Colonic mucosa (tissue), 4 donors: ENCODE results near the gene CYP3A4. TPM values are rescaled to one million over a fixed set of nuclear protein-coding genes. Genes with fewer than 3 reads are reported as not detected.
"Not testable (repeated sequence)": the region's sequence is repeated elsewhere in the genome, so short reads cannot be mapped to it uniquely, and the experiment has no call there.

ENCODE experiments used
- DNase-seq: peaks from one replicate; pipeline ENCODE4 v3.0.0-alpha.2; 2020
- H3K27ac ChIP-seq: fragments of 200-600 bp; one replicate; pipeline ENCODE4 v1.8.0; 2021
- H3K27me3 ChIP-seq: fragments of 200-600 bp; one replicate; pipeline ENCODE4 v1.8.0; 2021
- H3K36me3 ChIP-seq: fragments of 200-600 bp; one replicate; pipeline ENCODE4 v1.8.0; 2021
- H3K4me1 ChIP-seq: fragments of 200-600 bp; one replicate; pipeline ENCODE4 v1.8.0; 2021; ENCODE audit warnings: mild to moderate bottlenecking
- H3K4me3 ChIP-seq: fragments of 200-600 bp; one replicate; pipeline ENCODE4 v1.8.0; 2021
- H3K9ac ChIP-seq, 2 donors: one replicate each; pipeline ENCODE4 v1.7.0; 2013; ENCODE audit warnings: control low read depth in 2 of 2, low read depth in 2 of 2, low read length in 2 of 2
- H3K9me3 ChIP-seq: fragments of 200-600 bp; one replicate; pipeline ENCODE4 v1.8.0; 2021
- intact Hi-C: fragments of 100-400 bp; cut with DNase I; formaldehyde crosslinking; loops from one replicate; pipeline ENCODE4 v1.14.1; 2022
- total RNA-seq, 2 donors: library from RNA; stranded (reverse); fragmentation: NEBNext Ultra II Directional in 1 of 2; extraction: Animal tissue kit (Norgen Biotek cat#: 25700) in 1 of 2; gene quantifications; one replicate each; pipeline ENCODE4 v1.2.1, GENCODE V29; 2021
- TF ChIP-seq, protein P1 (sequence below): fragments of 200-600 bp; IDR thresholded peaks from one replicate; pipeline ENCODE4 v1.8.0; 2022; ENCODE audit warnings: antibody characterized with exemption, mild to moderate bottlenecking
- donor health status: healthy.
- donor health status: DM: no; HTN: no; CAD: no.
- donor health status: DM: no; HTN: no; CAD: no.

Gene CYP3A4
- total RNA-seq, 2 donors from 2014 or later = 0.67 to 1.4 TPM

- intact Hi-C loops = no loop called here
- Histone ChIP-seq H3K4me3 (no peak overlapping the region), H3K36me3 (no peaks in the 10 kb centered on the region), H3K27ac (peak overlapping the region; percentile 53), H3K4me1 (no peaks in the 10 kb centered on the region), H3K27me3 (no peaks in the 10 kb centered on the region), H3K9ac (no peak overlapping the region), H3K9me3 (no peaks in the 10 kb centered on the region)
- TF ChIP-seq, protein P1, sequence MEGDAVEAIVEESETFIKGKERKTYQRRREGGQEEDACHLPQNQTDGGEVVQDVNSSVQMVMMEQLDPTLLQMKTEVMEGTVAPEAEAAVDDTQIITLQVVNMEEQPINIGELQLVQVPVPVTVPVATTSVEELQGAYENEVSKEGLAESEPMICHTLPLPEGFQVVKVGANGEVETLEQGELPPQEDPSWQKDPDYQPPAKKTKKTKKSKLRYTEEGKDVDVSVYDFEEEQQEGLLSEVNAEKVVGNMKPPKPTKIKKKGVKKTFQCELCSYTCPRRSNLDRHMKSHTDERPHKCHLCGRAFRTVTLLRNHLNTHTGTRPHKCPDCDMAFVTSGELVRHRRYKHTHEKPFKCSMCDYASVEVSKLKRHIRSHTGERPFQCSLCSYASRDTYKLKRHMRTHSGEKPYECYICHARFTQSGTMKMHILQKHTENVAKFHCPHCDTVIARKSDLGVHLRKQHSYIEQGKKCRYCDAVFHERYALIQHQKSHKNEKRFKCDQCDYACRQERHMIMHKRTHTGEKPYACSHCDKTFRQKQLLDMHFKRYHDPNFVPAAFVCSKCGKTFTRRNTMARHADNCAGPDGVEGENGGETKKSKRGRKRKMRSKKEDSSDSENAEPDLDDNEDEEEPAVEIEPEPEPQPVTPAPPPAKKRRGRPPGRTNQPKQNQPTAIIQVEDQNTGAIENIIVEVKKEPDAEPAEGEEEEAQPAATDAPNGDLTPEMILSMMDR = no peak
- DNase-seq = peak; percentile 57
Measured at GRCh38 chr7:99772565-99772964, 11.4 kb downstream of the CYP3A4 start.

DNA sequence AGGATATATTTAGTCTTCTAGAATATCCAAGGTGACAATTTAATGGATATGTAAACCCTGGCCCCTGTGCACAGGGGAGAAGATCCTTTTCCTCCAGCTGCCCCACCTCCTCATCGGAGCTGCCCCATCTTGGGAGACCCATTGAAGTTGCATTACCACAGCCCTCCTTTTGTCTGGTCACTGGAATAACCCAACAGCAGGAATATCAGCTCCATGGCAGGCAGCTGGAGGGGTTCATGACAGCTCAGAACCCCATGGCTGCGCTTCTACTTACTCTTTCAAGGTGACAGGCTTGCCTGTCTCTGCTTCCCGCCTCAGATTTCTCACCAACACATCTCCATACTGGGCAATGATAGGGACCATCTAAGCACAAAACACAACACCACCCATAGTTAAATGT, 14.5 kb downstream of the CYP3A4 start:
- H3K9me3 ChIP-seq, H3K27me3 ChIP-seq, H3K36me3 ChIP-seq, H3K4me1 ChIP-seq, H3K9ac ChIP-seq, DNase-seq, intact Hi-C loops, H3K4me3 ChIP-seq, H3K27ac ChIP-seq: not testable (repeated sequence)

GRCh38 chr7:99768471-99768870, 15.5 kb downstream of the CYP3A4 start:
- Histone ChIP-seq H3K27ac (no peak overlapping the region), H3K27me3 (no peaks in the 10 kb centered on the region), H3K4me3 (no peak overlapping the region), H3K4me1 (no peaks in the 10 kb centered on the region), H3K9me3 (no peaks in the 10 kb centered on the region), H3K9ac (no peak overlapping the region), H3K36me3 (no peaks in the 10 kb centered on the region)
- TF ChIP-seq, protein P1 = no peak
- DNase-seq = no peak
- intact Hi-C loops = no loop called here

GRCh38 chr7:99767662-99768061, 16.3 kb downstream of the CYP3A4 start:
- intact Hi-C loops = no loop called here
- no peak overlapping the region for H3K9ac ChIP-seq
- TF ChIP-seq, protein P1 = no peak
- H3K4me3 ChIP-seq = no peak overlapping the region
- no peaks in the 10 kb centered on the region for H3K27me3 ChIP-seq
- H3K4me1 ChIP-seq = no peaks in the 10 kb centered on the region
- no peak overlapping the region for H3K27ac ChIP-seq
- no peaks in the 10 kb centered on the region for H3K36me3 ChIP-seq
- no peaks in the 10 kb centered on the region for H3K9me3 ChIP-seq
- DNase-seq = no peak

GRCh38 chr7:99766484-99767099, 17.4 kb downstream of the CYP3A4 start:
- no peaks in the 10 kb centered on the region for H3K27me3 ChIP-seq
- no peaks in the 10 kb centered on the region for H3K36me3 ChIP-seq
- H3K4me1 ChIP-seq = no peaks in the 10 kb centered on the region
- TF ChIP-seq, protein P1 = no peak
- no peaks in the 10 kb centered on the region for H3K9me3 ChIP-seq
- no peak overlapping the region for H3K27ac ChIP-seq
- H3K9ac ChIP-seq = no peak overlapping the region
- intact Hi-C loops = no loop called here
- no peak for DNase-seq
- no peak overlapping the region for H3K4me3 ChIP-seq

GRCh38 chr7:99764478-99764877, 19.5 kb downstream of the CYP3A4 start:
- Histone ChIP-seq H3K36me3 (no peaks in the 10 kb centered on the region), H3K9ac (no peak overlapping the region), H3K27me3 (no peaks in the 10 kb centered on the region), H3K9me3 (no peaks in the 10 kb centered on the region), H3K27ac (no peak overlapping the region), H3K4me3 (no peak overlapping the region), H3K4me1 (no peaks in the 10 kb centered on the region)
- DNase-seq = no peak
- TF ChIP-seq, protein P1 = no peak
- intact Hi-C loops = no loop called here
